Aorta (tissue), 5 donors: ENCODE data around the gene PARVG. TPM values are rescaled to one million over a fixed set of nuclear protein-coding genes. Genes with fewer than 3 reads are reported as not detected.

ENCODE experiments used
- ATAC-seq: fragments of 200-7000 bp; cut with Tn5 transposase; one replicate; pipeline ENCODE4 v1.9.1; 2022; ENCODE audit warnings: moderate library complexity; ENCODE audit not compliant: low FRiP score
- DNase-seq, 2 donors: peaks; one replicate each; pipeline ENCODE4 v3.0.0-alpha.2; 2020
- H3K27ac ChIP-seq, 2 donors: one replicate each; pipeline ENCODE4 v1.5.1; 2013; ENCODE audit warnings: low read length in 2 of 2, mild to moderate bottlenecking in 2 of 2, moderate library complexity in 2 of 2, control low read depth in 1 of 2, inconsistent platforms in 1 of 2, low read depth in 1 of 2
- H3K27me3 ChIP-seq, 2 donors: one replicate each; pipeline ENCODE4 v1.6.1; 2013; ENCODE audit warnings: control low read depth in 1 of 2, low read length in 1 of 2, mild to moderate bottlenecking in 1 of 2, moderate library complexity in 1 of 2; ENCODE audit not compliant: insufficient read depth in 2 of 2, control insufficient read depth in 1 of 2
- H3K36me3 ChIP-seq, 2 donors: one replicate each; pipeline ENCODE4 v1.6.1; 2013; ENCODE audit warnings: control low read depth in 1 of 2, low read length in 1 of 2, mild to moderate bottlenecking in 1 of 2; ENCODE audit not compliant: insufficient read depth in 2 of 2, control insufficient read depth in 1 of 2
- H3K4me1 ChIP-seq, 2 donors: one replicate each; pipeline ENCODE4 v1.6.1; 2013; ENCODE audit warnings: low read length in 2 of 2, control low read depth in 1 of 2, mild to moderate bottlenecking in 1 of 2, moderate library complexity in 1 of 2; ENCODE audit not compliant: insufficient read depth in 2 of 2, control insufficient read depth in 1 of 2
- H3K4me3 ChIP-seq, 2 donors: one replicate each; pipeline ENCODE4 v1.5.1; 2013; ENCODE audit warnings: low read length in 2 of 2, control low read depth in 1 of 2, mild to moderate bottlenecking in 1 of 2
- H3K9me3 ChIP-seq: one replicate; pipeline ENCODE4 v1.6.1; 2013; ENCODE audit warnings: mild to moderate bottlenecking, low read length; ENCODE audit not compliant: control insufficient read depth
- WGBS, 2 donors: extraction: QIAGEN DNeasy Blood & Tissue Kit; methylation state at CpG; one replicate each; pipeline ENCODE4 v1.1.7; 2013; 5-methylcytosine and 5-hydroxymethylcytosine counted together
- intact Hi-C, 2 donors: fragments of 100-400 bp; cut with DNase I; formaldehyde crosslinking; loops; one replicate each; pipeline versions ENCODE4 v1.14.2 to v1.15.0; 2022
- polyA plus RNA-seq, 2 donors: library from polyadenylated mRNA; stranded (reverse); fragments of 200-250 nt; gene quantifications; one replicate each; pipeline ENCODE4 v1.2.3, GENCODE V29; 2013
- total RNA-seq, 2 donors: library from RNA; stranded (reverse); fragmentation: NEBNext Ultra II Directional; extraction: Animal tissue kit (Norgen Biotek cat#: 25700); gene quantifications; one replicate each; pipeline ENCODE4 v1.2.1, GENCODE V29; 2021
- donor health status: healthy with polysubstance abuse.
- donor health status: Bipolar disorder and iron deficiency.
- donor health status: DM: no; HTN: no; CAD: no.
- donor health status: DM: no; HTN: no; CAD: no.
- donor health status: DM: yes; HTN: yes; CAD: no.

Gene PARVG
- total and polyA plus RNA-seq, 4 donors = 3.5 to 29.7 (median 16.4) TPM

GRCh38 chr22:44193535-44193891 lies 12.8 kb downstream of the PARVG start:
- no peak overlapping the region for H3K27ac ChIP-seq
- no peak for DNase-seq
- H3K9me3 ChIP-seq = no peaks in the 10 kb centered on the region
- no peaks in the 10 kb centered on the region for H3K27me3 ChIP-seq
- 63 to 66% methylated on average over 4 of the region's 4 CpGs for WGBS, 2 donors
- H3K4me1 ChIP-seq = no peaks in the 10 kb centered on the region
- no peaks in the 10 kb centered on the region for H3K36me3 ChIP-seq
- intact Hi-C loops = loop anchor here in 1 of 2 donors (10.0 kb wide), 1 partner anchor 61 kb away; no protein-coding TSS in a partner anchor
- no peak overlapping the region for H3K4me3 ChIP-seq
- no peak for ATAC-seq

GRCh38 chr22:44194569-44194968 lies 13.8 kb downstream of the PARVG start:
- intact Hi-C loops = loop anchor here in 1 of 2 donors (10.0 kb wide), 1 partner anchor 60 kb away; no protein-coding TSS in a partner anchor
- ATAC-seq (no peak), DNase-seq (no peak)
- Histone ChIP-seq H3K4me1 (no peaks in the 10 kb centered on the region), H3K27me3 (no peaks in the 10 kb centered on the region), H3K4me3 (no peak overlapping the region), H3K9me3 (no peaks in the 10 kb centered on the region), H3K27ac (no peak overlapping the region), H3K36me3 (no peaks in the 10 kb centered on the region)
- WGBS, 2 donors = 96 to 97% methylated on average over 2 of the region's 2 CpGs

GRCh38 chr22:44195189-44195871 lies 14.6 kb downstream of the PARVG start:
- ATAC-seq (no peak), DNase-seq (peak in 1 of 2 donors; percentile 64)
- no peaks in the 10 kb centered on the region for H3K36me3 ChIP-seq
- WGBS, 2 donors = 70 to 71% methylated on average over 5 of the region's 5 CpGs
- no peaks in the 10 kb centered on the region for H3K27me3 ChIP-seq
- no peak overlapping the region for H3K27ac ChIP-seq
- no peak overlapping the region for H3K4me3 ChIP-seq
- no peaks in the 10 kb centered on the region for H3K9me3 ChIP-seq
- intact Hi-C loops = loop anchor here in 1 of 2 donors (10.0 kb wide), 1 partner anchor 59 kb away; no protein-coding TSS in a partner anchor
- H3K4me1 ChIP-seq = no peaks in the 10 kb centered on the region

GRCh38 chr22:44196241-44196640 lies 15.5 kb downstream of the PARVG start:
- Histone ChIP-seq H3K4me1 (no peaks in the 10 kb centered on the region), H3K27me3 (no peaks in the 10 kb centered on the region), H3K9me3 (no peaks in the 10 kb centered on the region), H3K36me3 (no peaks in the 10 kb centered on the region), H3K27ac (no peak overlapping the region), H3K4me3 (no peak overlapping the region)
- DNase-seq (no peak), ATAC-seq (no peak)
- intact Hi-C loops = loop anchor here in 1 of 2 donors (10.0 kb wide), 1 partner anchor 59 kb away; no protein-coding TSS in a partner anchor
- WGBS, 2 donors = 74 to 79% methylated on average over 9 of the region's 9 CpGs

- DNase-seq = no peak
- Histone ChIP-seq H3K9me3 (no peaks in the 10 kb centered on the region), H3K4me3 (no peak overlapping the region), H3K4me1 (no peaks in the 10 kb centered on the region), H3K27ac (no peak overlapping the region), H3K27me3 (no peaks in the 10 kb centered on the region), H3K36me3 (no peaks in the 10 kb centered on the region)
- WGBS, 2 donors = 76 to 78% methylated on average over 10 of the region's 10 CpGs
- intact Hi-C loops = loop anchor here in 1 of 2 donors (10.0 kb wide), 1 partner anchor 58 kb away; no protein-coding TSS in a partner anchor
- no peak for ATAC-seq
Observed at GRCh38 chr22:44196731-44197131, 16.0 kb downstream of the PARVG start.

- Histone ChIP-seq H3K27me3 (no peaks in the 10 kb centered on the region), H3K27ac (no peak overlapping the region), H3K4me3 (no peak overlapping the region), H3K4me1 (no peaks in the 10 kb centered on the region), H3K9me3 (no peaks in the 10 kb centered on the region), H3K36me3 (no peaks in the 10 kb centered on the region)
- ATAC-seq (no peak), DNase-seq (no peak)
- WGBS, 2 donors = 90 to 95% methylated on average over 2 of the region's 2 CpGs
- intact Hi-C loops = loop anchor here in 1 of 2 donors (10.0 kb wide), 1 partner anchor 58 kb away; no protein-coding TSS in a partner anchor
Observed at GRCh38 chr22:44197271-44197670, 16.5 kb downstream of the PARVG start.

- H3K27me3 ChIP-seq = no peaks in the 10 kb centered on the region
- no peak for DNase-seq
- no peaks in the 10 kb centered on the region for H3K36me3 ChIP-seq
- intact Hi-C loops = loop anchor here in 1 of 2 donors (10.0 kb wide), 1 partner anchor 56 kb away; no protein-coding TSS in a partner anchor
- no peak overlapping the region for H3K27ac ChIP-seq
- H3K4me1 ChIP-seq = no peaks in the 10 kb centered on the region
- no peaks in the 10 kb centered on the region for H3K9me3 ChIP-seq
- no peak for ATAC-seq
- 94 to 100% methylated on average over 2 of the region's 2 CpGs for WGBS, 2 donors
- H3K4me3 ChIP-seq = no peak overlapping the region
Observed at GRCh38 chr22:44199164-44199563, 18.4 kb downstream of the PARVG start.

- no peaks in the 10 kb centered on the region for H3K27me3 ChIP-seq
- 96 to 100% methylated on average over 5 of the region's 5 CpGs for WGBS, 2 donors
- no peak overlapping the region for H3K27ac ChIP-seq
- H3K9me3 ChIP-seq = no peaks in the 10 kb centered on the region
- intact Hi-C loops = loop anchor here in 1 of 2 donors (10.0 kb wide), 1 partner anchor 55 kb away; no protein-coding TSS in a partner anchor
- no peaks in the 10 kb centered on the region for H3K4me1 ChIP-seq
- H3K4me3 ChIP-seq = no peak overlapping the region
- DNase-seq (no peak), ATAC-seq (no peak)
- no peaks in the 10 kb centered on the region for H3K36me3 ChIP-seq
Observed at GRCh38 chr22:44199866-44200265, 19.1 kb downstream of the PARVG start.

GRCh38 chr22:44200451-44200850 lies 19.7 kb downstream of the PARVG start:
- Histone ChIP-seq H3K4me1 (no peaks in the 10 kb centered on the region), H3K36me3 (no peaks in the 10 kb centered on the region), H3K4me3 (no peak overlapping the region), H3K27me3 (no peaks in the 10 kb centered on the region), H3K9me3 (no peaks in the 10 kb centered on the region), H3K27ac (no peak overlapping the region)
- 88 to 91% methylated on average over 6 of the region's 6 CpGs for WGBS, 2 donors
- no peak for DNase-seq
- no peak for ATAC-seq
- intact Hi-C loops = no loop called here
